Keratinocyte (primary cell): ENCODE measurements around the gene FNDC3B.
"Not testable (repeated sequence)": the region's sequence is repeated elsewhere in the genome, so short reads cannot be mapped to it uniquely, and the experiment has no call there.

Experiments used
- CTCF ChIP-seq, 3 experiments: IDR thresholded peaks in 1 of 3; conservative IDR thresholded peaks in 1 of 3; optimal IDR thresholded peaks in 1 of 3; 2 replicates in 2 of 3; 3 replicates in 1 of 3; pipeline versions ENCODE3 to v1.5.1; 2011; ENCODE audit warnings: low read length in 3 of 3, mild to moderate bottlenecking in 3 of 3, moderate library complexity in 2 of 3, control low read depth in 1 of 3, inconsistent platforms in 1 of 3; ENCODE audit not compliant: insufficient read depth in 2 of 3; ENCODE audit errors: extremely low read depth in 1 of 3
- EZH2 ChIP-seq: IDR thresholded peaks from one replicate; pipeline ENCODE4 v1.6.1; 2012; ENCODE audit warnings: inconsistent platforms, mild to moderate bottlenecking, low read length, moderate library complexity

- TF ChIP-seq CTCF (optimal IDR thresholded peaks at IDR 0.05 in 1 of 3, IDR thresholded peaks at IDR 0.05 in 1 of 3, conservative IDR thresholded peaks at IDR 0.05 in 1 of 3; ENCODE audit: extremely low read depth in 1 of 3, insufficient read depth in 2 of 3, low read length in 3 of 3); EZH2: not testable (repeated sequence)
Observed at GRCh38 chr3:172243376-172243775, 204.0 kb downstream of the FNDC3B start.
